Measurements from ENCODE around the gene MLLT3. TPM values are rescaled to one million over a fixed set of nuclear protein-coding genes. Genes with fewer than 3 reads are reported as not detected.

The MLLT3 gene
- total and polyA plus RNA-seq, 2 donors (not counting 1 experiment from before 2014, with no cell fraction given): 37.3 to 43.8 TPM

DNA sequence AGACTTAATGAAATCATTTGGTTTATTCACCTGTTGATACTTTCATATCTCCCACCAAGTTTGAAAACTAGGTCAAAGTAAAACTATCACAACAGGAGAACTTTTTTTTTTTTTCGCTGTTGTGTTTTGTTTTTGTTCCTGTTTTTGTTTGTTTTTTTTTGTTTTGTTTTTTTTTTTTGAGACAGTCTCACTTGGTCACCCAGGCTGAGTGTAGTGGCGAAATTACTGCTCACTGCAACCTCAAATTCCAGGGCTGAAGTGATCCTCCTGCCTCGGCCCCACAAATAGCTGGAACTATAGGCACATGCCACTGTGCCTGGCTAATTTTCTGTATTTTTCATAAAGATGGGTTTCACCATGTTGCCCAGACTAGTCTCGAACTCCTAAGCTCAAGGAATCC, 49.3 kb downstream of the MLLT3 start:
- Histone ChIP-seq H3K79me2 (ENCODE audit: control insufficient read depth, insufficient read depth, low read length) (peaks cover 2% of the 10 kb centered on the region), H3K36me3 (ENCODE audit: control insufficient read depth, insufficient read depth, low read length) (no peaks in the 10 kb centered on the region), H3K27ac (ENCODE audit: insufficient read depth, low read length) (no peak overlapping the region), H3K4me3 (replicated peaks in 1 of 4; ENCODE audit: control extremely low read depth in 1 of 4, insufficient read depth in 1 of 4, low read depth in 3 of 4, low read length in 4 of 4) (no peak overlapping the region), H4K20me1 (ENCODE audit: control insufficient read depth, extremely low read depth, insufficient read depth, low read length) (no peaks in the 10 kb centered on the region), H3K9ac (ENCODE audit: insufficient read depth, low read length) (no peak overlapping the region), H3K9me3 (ENCODE audit: control insufficient read depth, insufficient read depth, low read depth, low read length) (no peaks in the 10 kb centered on the region), H2AFZ (ENCODE audit: low read length) (no peak overlapping the region), H3K4me1 (ENCODE audit: control insufficient read depth, extremely low read depth, insufficient read depth, low read length) (peaks cover 4% of the 10 kb centered on the region), H3K27me3 (ENCODE audit: control insufficient read depth, insufficient read depth, low read length) (no peaks in the 10 kb centered on the region), H3K4me2 (ENCODE audit: extremely low read depth, insufficient read depth, low read length) (no peak overlapping the region)
- no peak for DNase-seq (ENCODE audit: low read depth in 2 of 2)
- TF ChIP-seq EZH2 (IDR thresholded peaks at IDR 0.05; ENCODE audit: low read length, missing control alignments) (no peak), CTCF (conservative IDR thresholded peaks at IDR 0.05 in 1 of 2, IDR thresholded peaks at IDR 0.05 in 1 of 2; ENCODE audit: low read depth in 1 of 2, low read length in 2 of 2) (no peak)

- Histone ChIP-seq H3K9ac (ENCODE audit: insufficient read depth, low read length) (no peak overlapping the region), H2AFZ (ENCODE audit: low read length) (no peak overlapping the region), H3K4me1 (ENCODE audit: control insufficient read depth, extremely low read depth, insufficient read depth, low read length) (peaks cover 4% of the 10 kb centered on the region), H4K20me1 (ENCODE audit: control insufficient read depth, extremely low read depth, insufficient read depth, low read length) (no peaks in the 10 kb centered on the region), H3K4me3 (replicated peaks in 1 of 4; ENCODE audit: control extremely low read depth in 1 of 4, insufficient read depth in 1 of 4, low read depth in 3 of 4, low read length in 4 of 4) (peak overlapping the region in 1 of 4 experiments; percentile 13), H3K36me3 (ENCODE audit: control insufficient read depth, insufficient read depth, low read length) (no peaks in the 10 kb centered on the region), H3K4me2 (ENCODE audit: extremely low read depth, insufficient read depth, low read length) (peak overlapping the region; percentile 72), H3K9me3 (ENCODE audit: control insufficient read depth, insufficient read depth, low read depth, low read length) (no peaks in the 10 kb centered on the region), H3K27me3 (ENCODE audit: control insufficient read depth, insufficient read depth, low read length) (no peaks in the 10 kb centered on the region), H3K79me2 (ENCODE audit: control insufficient read depth, insufficient read depth, low read length) (peaks cover 7% of the 10 kb centered on the region), H3K27ac (ENCODE audit: insufficient read depth, low read length) (peak overlapping the region; percentile 15)
- TF ChIP-seq EZH2 (IDR thresholded peaks at IDR 0.05; ENCODE audit: low read length, missing control alignments) (no peak), CTCF (conservative IDR thresholded peaks at IDR 0.05 in 1 of 2, IDR thresholded peaks at IDR 0.05 in 1 of 2; ENCODE audit: low read depth in 1 of 2, low read length in 2 of 2) (no peak)
- peak; percentile 77 to 85 for DNase-seq (ENCODE audit: low read depth in 2 of 2)
Measured at GRCh38 chr9:20570756-20571155, 51.5 kb downstream of the MLLT3 start.

- DNase-seq (ENCODE audit: low read depth in 2 of 2): peak; percentile 31 to 32
- Histone ChIP-seq H3K36me3 (ENCODE audit: control insufficient read depth, insufficient read depth, low read length) (no peaks in the 10 kb centered on the region), H4K20me1 (ENCODE audit: control insufficient read depth, extremely low read depth, insufficient read depth, low read length) (no peaks in the 10 kb centered on the region), H3K4me1 (ENCODE audit: control insufficient read depth, extremely low read depth, insufficient read depth, low read length) (peaks cover 4% of the 10 kb centered on the region), H3K9me3 (ENCODE audit: control insufficient read depth, insufficient read depth, low read depth, low read length) (no peaks in the 10 kb centered on the region), H3K4me3 (replicated peaks in 1 of 4; ENCODE audit: control extremely low read depth in 1 of 4, insufficient read depth in 1 of 4, low read depth in 3 of 4, low read length in 4 of 4) (peak overlapping the region in 1 of 4 experiments; percentile 13), H3K27me3 (ENCODE audit: control insufficient read depth, insufficient read depth, low read length) (no peaks in the 10 kb centered on the region), H2AFZ (ENCODE audit: low read length) (no peak overlapping the region), H3K9ac (ENCODE audit: insufficient read depth, low read length) (no peak overlapping the region), H3K4me2 (ENCODE audit: extremely low read depth, insufficient read depth, low read length) (peak overlapping the region; percentile 72), H3K79me2 (ENCODE audit: control insufficient read depth, insufficient read depth, low read length) (peaks cover 7% of the 10 kb centered on the region), H3K27ac (ENCODE audit: insufficient read depth, low read length) (no peak overlapping the region)
- no peak for TF ChIP-seq CTCF (conservative IDR thresholded peaks at IDR 0.05 in 1 of 2, IDR thresholded peaks at IDR 0.05 in 1 of 2; ENCODE audit: low read depth in 1 of 2, low read length in 2 of 2)
- TF ChIP-seq EZH2 (IDR thresholded peaks at IDR 0.05; ENCODE audit: low read length, missing control alignments): no peak
Measured at GRCh38 chr9:20570087-20570486, 52.2 kb downstream of the MLLT3 start.
